ENCODE data around the gene TNFRSF4. TPM values are rescaled to one million over a fixed set of nuclear protein-coding genes. Genes with fewer than 3 reads are reported as not detected.

Gene TNFRSF4
- total and polyA plus RNA-seq, 9 of the 15 experiments (the other 6 are each of a cell fraction or from before 2014, with no cell fraction given): 0.07 to 0.44 (median 0.19) TPM; not detected in 5

DNA sequence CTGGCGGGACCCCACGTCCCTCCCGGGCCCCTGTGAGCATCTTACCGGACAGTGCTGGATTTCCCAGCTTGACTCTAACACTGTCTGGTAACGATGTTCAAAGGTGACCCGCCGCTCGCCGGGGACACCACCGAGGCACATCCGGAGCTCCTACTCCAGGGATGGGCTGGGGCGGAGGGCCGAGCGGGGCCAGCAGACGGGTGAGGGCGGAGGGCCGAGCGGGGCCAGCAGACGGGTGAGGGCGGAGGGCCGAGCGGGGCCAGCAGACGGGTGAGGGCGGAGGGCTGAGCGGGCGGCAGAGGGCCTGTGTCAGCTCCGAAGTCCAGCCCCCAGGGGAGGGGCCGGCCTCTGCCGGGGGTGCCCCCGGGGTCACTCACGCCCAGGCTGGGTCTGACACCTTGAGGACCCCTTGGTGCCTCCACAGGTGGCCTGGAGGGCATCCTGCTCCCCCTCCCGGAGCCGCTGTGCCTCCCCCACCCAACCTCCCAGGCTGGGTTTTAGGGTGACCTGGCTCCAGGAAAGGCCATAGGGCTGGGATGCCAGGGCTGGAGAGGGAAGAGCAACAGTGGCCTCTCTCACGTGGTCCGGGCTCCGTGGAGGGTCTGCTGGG, 46.0 kb downstream of the TNFRSF4 start:
- ATAC-seq (no peak; the same call in 2 of the 3 replicates), FAIRE-seq (no peak), DNase-seq (ENCODE audit: extremely low read depth in 1 of 4, low spot score in 3 of 4) (no peak)
- Histone ChIP-seq H3K4me1 (replicated peaks in 1 of 2; ENCODE audit: control insufficient read depth in 2 of 2, insufficient read depth in 2 of 2, low read length in 2 of 2) (peaks cover 0 to 85% of the 10 kb centered on the region in 2 experiments; a peak in 2 of 5 replicates), H3K27me3 (ENCODE audit: control insufficient read depth in 2 of 2, insufficient read depth in 2 of 2, low read length in 2 of 2) (peaks cover 72 to 93% of the 10 kb centered on the region in 2 experiments), H2AFZ (ENCODE audit: low read depth, low read length) (no peak overlapping the region), H3K27ac (ENCODE audit: extremely low read depth, low read depth, low read length) (no peak overlapping the region), H3K9ac (ENCODE audit: insufficient read depth in 1 of 2, low read depth in 2 of 2, low read length in 2 of 2) (peak overlapping the region in 1 of 2 experiments; percentile 45; a peak in 2 of 4 replicates), H3K9me1 (ENCODE audit: control insufficient read depth, insufficient read depth, low read length) (no peaks in the 10 kb centered on the region), H3K4me2 (ENCODE audit: insufficient read depth, low read length) (no peak overlapping the region), H3K9me3 (replicated peaks; ENCODE audit: control insufficient read depth, insufficient read depth, low read depth, low read length) (no peaks in the 10 kb centered on the region), H3K79me2 (ENCODE audit: control insufficient read depth, insufficient read depth, low read length) (no peaks in the 10 kb centered on the region), H4K20me1 (replicated peaks; ENCODE audit: control insufficient read depth, insufficient read depth, low read length) (peaks cover 6% of the 10 kb centered on the region; the same call in 1 of the 2 replicates), H3K4me3 (no peak overlapping the region), H3K36me3 (ENCODE audit: control insufficient read depth, insufficient read depth, low read length) (no peaks in the 10 kb centered on the region)
- BruUV-seq (replicated peaks): no TSS peak
- in situ Hi-C loops (cut with MboI) (no loop called here), intact Hi-C loops (cut with micrococcal nuclease) (no loop called here)
- CTCF ChIA-PET (ENCODE audit: low intra/inter-chr PET ratio): no interaction called here
- WGBS (ENCODE audit: insufficient coverage, low coverage, missing lambda C conversion rate): 3% methylated on average over 25 of the region's 36 CpGs
- POLR2A ChIA-PET: interaction anchor here (0.6 kb wide), 1 partner anchor 128 kb away, joined by 4 read pairs; no protein-coding TSS in a partner anchor
- TF ChIP-seq SRSF9 (IDR thresholded peaks at IDR 0.05; ENCODE audit: borderline replicate concordance, low read depth, low read length) (no peak), CBX2 (IDR thresholded peaks at IDR 0.05; ENCODE audit: insufficient read depth, low read length, poor library complexity, severe bottlenecking) (no peak), SETDB1 (IDR thresholded peaks at IDR 0.05; ENCODE audit: low read length) (no peak), ZBTB7A (IDR thresholded peaks at IDR 0.05; ENCODE audit: borderline replicate concordance, control insufficient read depth, low read depth, low read length) (no peak), SAFB2 (IDR thresholded peaks at IDR 0.05; ENCODE audit: borderline replicate concordance, low read depth, low read length, severe bottlenecking) (no peak)
- TF ChIP-seq, protein P1, sequence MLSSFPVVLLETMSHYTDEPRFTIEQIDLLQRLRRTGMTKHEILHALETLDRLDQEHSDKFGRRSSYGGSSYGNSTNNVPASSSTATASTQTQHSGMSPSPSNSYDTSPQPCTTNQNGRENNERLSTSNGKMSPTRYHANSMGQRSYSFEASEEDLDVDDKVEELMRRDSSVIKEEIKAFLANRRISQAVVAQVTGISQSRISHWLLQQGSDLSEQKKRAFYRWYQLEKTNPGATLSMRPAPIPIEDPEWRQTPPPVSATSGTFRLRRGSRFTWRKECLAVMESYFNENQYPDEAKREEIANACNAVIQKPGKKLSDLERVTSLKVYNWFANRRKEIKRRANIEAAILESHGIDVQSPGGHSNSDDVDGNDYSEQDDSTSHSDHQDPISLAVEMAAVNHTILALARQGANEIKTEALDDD (IDR thresholded peaks at IDR 0.05): no peak

Data from K562 (cell line).